Left lung (tissue), 10 donors: ENCODE data around the gene ZNF362. TPM values are rescaled to one million over a fixed set of nuclear protein-coding genes. Genes with fewer than 3 reads are reported as not detected.

Experiments
- ATAC-seq: fragments of 200-7000 bp; cut with Tn5 transposase; one replicate; pipeline ENCODE4 v1.9.1; 2020; ENCODE audit warnings: moderate library complexity
- DNase-seq, 4 donors: peaks; one replicate each; pipeline ENCODE4 v3.0.0-alpha.2; 2013 to 2020
- H3K27ac ChIP-seq, 2 donors: fragments of 200-600 bp; sonication (generic) in 1 of 2; one replicate each; pipeline versions ENCODE4 v1.5.0 to v1.8.0; 2020 to 2021
- H3K27me3 ChIP-seq, 2 donors: fragments of 200-600 bp; sonication (generic) in 1 of 2; one replicate each; pipeline versions ENCODE4 v1.5.0 to v1.8.0; 2020 to 2021
- H3K36me3 ChIP-seq, 2 donors: fragments of 200-600 bp; sonication (generic) in 1 of 2; one replicate each; pipeline versions ENCODE4 v1.5.0 to v1.8.0; 2020 to 2021
- H3K4me1 ChIP-seq, 2 donors: fragments of 200-600 bp; one replicate each; pipeline ENCODE4 v1.8.0; 2021
- H3K4me3 ChIP-seq, 2 donors: fragments of 200-600 bp; sonication (generic) in 1 of 2; one replicate each; pipeline versions ENCODE4 v1.5.0 to v1.8.0; 2020 to 2021; ENCODE audit warnings: mild to moderate bottlenecking in 1 of 2
- H3K9me3 ChIP-seq, 2 donors: fragments of 200-600 bp; sonication (generic) in 1 of 2; one replicate each; pipeline versions ENCODE4 v1.5.0 to v1.8.0; 2020 to 2021
- intact Hi-C, 2 donors: fragments of 100-400 bp; cut with DNase I; formaldehyde crosslinking; loops; one replicate each; pipeline versions ENCODE4 v1.11.2 to v1.14.2; 2022
- polyA plus RNA-seq, 6 donors: library from polyadenylated mRNA; unstranded; fragments of 120-200 nt; gene quantifications; one replicate each; pipeline ENCODE4 v1.2.1, GENCODE V29; 2013; ENCODE audit not compliant: insufficient read length in 6 of 6
- total RNA-seq, 2 donors: library from RNA; stranded (reverse); fragmentation: NEBNext Ultra II Directional; extraction: Animal tissue kit (Norgen Biotek cat#: 25700); gene quantifications; one replicate each; pipeline ENCODE4 v1.2.1, GENCODE V29; 2021
- TF ChIP-seq, protein P1 (sequence below), 2 donors: fragments of 200-600 bp; sonication (generic) in 1 of 2; IDR thresholded peaks; one replicate each; pipeline versions ENCODE4 v1.5.0 to v1.8.0; 2021; ENCODE audit warnings: antibody characterized with exemption in 2 of 2
- donor health status: DM: no; HTN: yes; CAD: no.
- donor health status: DM: no; HTN: no; CAD: no.

Gene ZNF362
- total and polyA plus RNA-seq, 8 donors = 25.9 to 60.0 (median 52.0) TPM

DNA sequence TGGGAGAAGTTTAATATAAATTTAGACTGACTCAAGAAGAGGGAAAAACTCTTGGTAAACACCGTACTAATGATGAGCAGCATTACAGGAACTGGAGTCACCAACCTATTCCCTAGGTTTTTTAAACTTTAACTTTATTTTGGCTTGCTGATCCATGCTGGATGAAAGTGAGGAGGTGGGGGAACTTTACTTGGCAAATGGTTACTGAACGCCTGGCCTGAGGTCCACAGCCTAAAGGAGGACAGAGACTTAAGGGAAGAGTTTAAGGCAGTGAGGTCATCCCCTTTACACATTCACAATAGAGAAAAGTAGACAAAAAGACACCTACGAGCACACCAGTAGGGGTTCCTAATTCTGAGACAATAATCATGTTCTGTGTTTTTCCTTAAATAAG, 90.2 kb downstream of the ZNF362 start:
- intact Hi-C loops = no loop called here
- Histone ChIP-seq H3K4me1 (peaks cover 59 to 78% of the 10 kb centered on the region in 2 donors), H3K4me3 (peak overlapping the region in 1 of 2 donors; percentile 91), H3K36me3 (peaks cover 0 to 25% of the 10 kb centered on the region in 2 donors), H3K27me3 (no peaks in the 10 kb centered on the region), H3K27ac (peak overlapping the region; percentile 96 to 97), H3K9me3 (no peaks in the 10 kb centered on the region)
- TF ChIP-seq, protein P1, sequence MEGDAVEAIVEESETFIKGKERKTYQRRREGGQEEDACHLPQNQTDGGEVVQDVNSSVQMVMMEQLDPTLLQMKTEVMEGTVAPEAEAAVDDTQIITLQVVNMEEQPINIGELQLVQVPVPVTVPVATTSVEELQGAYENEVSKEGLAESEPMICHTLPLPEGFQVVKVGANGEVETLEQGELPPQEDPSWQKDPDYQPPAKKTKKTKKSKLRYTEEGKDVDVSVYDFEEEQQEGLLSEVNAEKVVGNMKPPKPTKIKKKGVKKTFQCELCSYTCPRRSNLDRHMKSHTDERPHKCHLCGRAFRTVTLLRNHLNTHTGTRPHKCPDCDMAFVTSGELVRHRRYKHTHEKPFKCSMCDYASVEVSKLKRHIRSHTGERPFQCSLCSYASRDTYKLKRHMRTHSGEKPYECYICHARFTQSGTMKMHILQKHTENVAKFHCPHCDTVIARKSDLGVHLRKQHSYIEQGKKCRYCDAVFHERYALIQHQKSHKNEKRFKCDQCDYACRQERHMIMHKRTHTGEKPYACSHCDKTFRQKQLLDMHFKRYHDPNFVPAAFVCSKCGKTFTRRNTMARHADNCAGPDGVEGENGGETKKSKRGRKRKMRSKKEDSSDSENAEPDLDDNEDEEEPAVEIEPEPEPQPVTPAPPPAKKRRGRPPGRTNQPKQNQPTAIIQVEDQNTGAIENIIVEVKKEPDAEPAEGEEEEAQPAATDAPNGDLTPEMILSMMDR (IDR thresholded peaks at IDR 0.05) = no peak
- ATAC-seq (no peak), DNase-seq (no peak)

DNA sequence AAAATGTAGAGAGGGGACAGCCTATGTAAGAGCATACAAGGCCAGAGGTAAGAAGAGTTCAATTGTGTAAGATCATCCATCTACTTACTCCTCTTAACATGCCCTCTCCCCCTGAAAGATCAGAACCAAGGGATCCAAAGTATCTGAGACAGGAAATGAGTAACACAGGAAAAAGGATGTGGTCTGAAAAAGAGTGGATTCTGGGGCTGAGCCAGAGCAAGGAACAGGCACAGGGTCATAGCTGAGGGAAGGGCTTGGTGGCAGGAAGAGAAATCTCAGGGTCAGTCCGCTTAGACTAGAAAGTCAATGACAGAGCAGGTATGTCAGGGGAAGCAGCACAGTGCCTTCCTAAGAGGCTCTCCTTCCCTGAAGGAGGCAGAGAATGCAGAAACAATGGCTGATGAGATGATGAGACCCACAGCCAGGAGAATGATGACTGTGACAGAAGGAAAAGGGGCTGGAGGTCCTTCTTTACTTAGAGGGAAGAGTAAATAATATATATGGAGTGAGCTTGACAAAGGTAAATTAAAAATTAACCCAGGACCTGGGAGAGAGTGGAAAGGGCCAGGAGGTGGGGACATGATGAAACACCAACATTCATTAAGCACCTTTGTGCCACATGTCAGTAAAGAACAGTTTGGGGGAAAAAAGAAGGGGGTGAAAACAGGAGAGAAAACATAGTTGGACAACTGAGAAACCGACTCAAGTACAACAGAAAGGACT, 90.8 kb downstream of the ZNF362 start:
- intact Hi-C loops = no loop called here

DNA sequence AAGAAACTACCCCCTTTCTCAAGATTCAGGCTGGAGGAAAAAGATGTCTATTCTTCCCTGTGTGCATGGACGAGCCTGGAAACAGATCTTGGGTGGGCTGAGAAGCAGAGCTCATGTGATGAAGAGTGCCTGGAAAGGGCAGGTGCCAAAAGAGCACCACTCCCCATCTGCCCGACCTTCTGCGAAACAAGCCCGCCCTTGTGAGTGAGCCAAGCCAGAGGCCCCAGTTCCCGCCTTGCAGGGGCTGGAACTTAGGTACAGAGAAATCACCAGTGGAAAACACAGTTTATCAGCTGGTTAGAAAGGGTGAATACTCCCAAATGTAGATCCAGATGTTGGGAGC, 91.3 kb downstream of the ZNF362 start:
- Histone ChIP-seq H3K9me3 (no peaks in the 10 kb centered on the region), H3K27me3 (no peaks in the 10 kb centered on the region), H3K4me3 (peak overlapping the region; percentile 74 to 91), H3K27ac (peak overlapping the region; percentile 96 to 97), H3K36me3 (peaks cover 0 to 18% of the 10 kb centered on the region in 2 donors), H3K4me1 (peaks cover 48 to 68% of the 10 kb centered on the region in 2 donors)
- ATAC-seq (no peak), DNase-seq (peak in 1 of 4 donors; percentile 65)
- intact Hi-C loops = no loop called here
- TF ChIP-seq, protein P1 (IDR thresholded peaks at IDR 0.05) = no peak

More for the DNA sequence above, 90.8 kb downstream of the ZNF362 start:
- DNase-seq (no peak), ATAC-seq (peak; percentile 8)
- Histone ChIP-seq H3K36me3 (peaks cover 0 to 20% of the 10 kb centered on the region in 2 donors), H3K4me1 (peaks cover 54 to 73% of the 10 kb centered on the region in 2 donors), H3K27ac (peak overlapping the region; percentile 96 to 97), H3K9me3 (no peaks in the 10 kb centered on the region), H3K27me3 (no peaks in the 10 kb centered on the region), H3K4me3 (peak overlapping the region in 1 of 2 donors; percentile 91)
- TF ChIP-seq, protein P1 (IDR thresholded peaks at IDR 0.05) = no peak

DNA sequence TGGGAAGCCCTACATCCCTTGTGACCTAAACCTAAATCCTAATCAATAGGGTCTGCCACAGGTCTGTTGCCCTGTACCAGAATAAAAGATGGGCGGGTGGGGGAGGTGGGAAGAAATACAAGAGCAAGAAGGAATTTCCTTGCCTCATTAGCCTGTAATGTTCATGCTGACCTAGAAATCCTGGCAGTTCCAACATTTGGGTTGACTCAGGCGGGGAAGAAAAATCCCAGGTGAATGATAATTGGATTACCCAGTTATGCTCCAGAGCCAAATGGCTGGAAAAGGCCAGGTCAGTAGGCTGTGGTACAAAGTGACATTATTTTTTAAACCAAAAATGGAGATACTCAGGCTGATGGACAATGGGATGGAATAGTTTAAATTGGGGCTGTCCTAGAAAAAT, 91.9 kb downstream of the ZNF362 start:
- DNase-seq = no peak
- peaks cover 43 to 62% of the 10 kb centered on the region in 2 donors for H3K4me1 ChIP-seq
- H3K9me3 ChIP-seq = no peaks in the 10 kb centered on the region
- TF ChIP-seq, protein P1 (IDR thresholded peaks at IDR 0.05) = no peak
- H3K36me3 ChIP-seq = peaks cover 0 to 13% of the 10 kb centered on the region in 2 donors
- H3K27me3 ChIP-seq = no peaks in the 10 kb centered on the region
- H3K4me3 ChIP-seq = peak overlapping the region; percentile 74 to 91
- peak overlapping the region; percentile 96 to 97 for H3K27ac ChIP-seq
- no peak for ATAC-seq
- intact Hi-C loops = no loop called here

DNA sequence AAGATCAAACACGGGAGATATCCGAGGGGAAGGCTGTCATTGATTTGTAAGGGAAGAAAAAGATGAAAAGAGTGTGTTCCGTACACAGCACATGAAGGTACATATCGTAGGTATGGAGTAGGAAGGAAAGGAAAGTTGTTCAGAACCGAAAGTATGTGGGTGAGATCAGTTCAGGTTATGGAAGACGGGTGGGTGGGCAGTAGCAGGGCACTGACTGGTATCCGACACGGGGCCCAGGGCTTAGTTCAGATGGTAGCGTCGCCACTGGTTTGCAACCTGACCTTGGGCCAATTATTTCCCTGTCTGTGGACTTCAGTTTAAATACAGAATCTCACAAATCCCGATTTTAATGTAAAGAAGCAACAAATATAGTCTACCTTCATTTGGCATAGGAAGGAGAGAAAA, 92.4 kb downstream of the ZNF362 start:
- peaks cover 0 to 8% of the 10 kb centered on the region in 2 donors for H3K36me3 ChIP-seq
- no peaks in the 10 kb centered on the region for H3K27me3 ChIP-seq
- peak; percentile 20 for ATAC-seq
- peaks cover 39 to 57% of the 10 kb centered on the region in 2 donors for H3K4me1 ChIP-seq
- no peaks in the 10 kb centered on the region for H3K9me3 ChIP-seq
- no peak for DNase-seq
- intact Hi-C loops = no loop called here
- TF ChIP-seq, protein P1 (IDR thresholded peaks at IDR 0.05) = no peak
- H3K27ac ChIP-seq = peak overlapping the region; percentile 96 to 97
- peak overlapping the region; percentile 74 to 91 for H3K4me3 ChIP-seq
